Natural killer cell (primary cell): ENCODE measurements around the gene NXNL2. TPM values are rescaled to one million over a fixed set of nuclear protein-coding genes. Genes with fewer than 3 reads are reported as not detected.

Source experiments
- ATAC-seq, 3 donors: fragments of 150-1000 bp in 2 of 3; fragments of 200-7000 bp in 1 of 3; cut with Tn5 transposase; 1 replicate in 1 of 3; 2 replicates in 2 of 3; pipeline ENCODE4 v1.10.0; 2021; ENCODE audit warnings: mild to moderate bottlenecking in 2 of 3, moderate library complexity in 2 of 3
- DNase-seq, 2 donors: peaks; one replicate each; pipeline versions ENCODE4 v3.0.0 to v3.0.0-alpha.2; 2013 to 2021; ENCODE audit warnings: mixed read lengths in 1 of 2
- H3K27ac ChIP-seq: one replicate; pipeline ENCODE4 v1.5.1; 2013; ENCODE audit warnings: mild to moderate bottlenecking, low read length
- H3K27me3 ChIP-seq: one replicate; pipeline ENCODE4 v1.6.1; 2013; ENCODE audit warnings: low read length; ENCODE audit not compliant: control insufficient read depth, insufficient read depth
- H3K36me3 ChIP-seq: one replicate; pipeline ENCODE4 v1.6.1; 2013; ENCODE audit warnings: low read length; ENCODE audit not compliant: control insufficient read depth, insufficient read depth
- H3K4me1 ChIP-seq: one replicate; pipeline ENCODE4 v1.6.1; 2013; ENCODE audit warnings: low read length; ENCODE audit not compliant: control insufficient read depth, insufficient read depth
- H3K4me3 ChIP-seq: one replicate; pipeline ENCODE4 v1.5.1; 2013; ENCODE audit warnings: low read length
- H3K9me3 ChIP-seq: one replicate; pipeline ENCODE4 v1.6.1; 2013; ENCODE audit warnings: low read length; ENCODE audit not compliant: control insufficient read depth, insufficient read depth
- H3K27ac Mint-ChIP-seq, 2 donors: one replicate each; pipeline ENCODE4 v1.8.0; 2022; ENCODE audit warnings: mild to moderate bottlenecking in 2 of 2, mixed read lengths in 2 of 2, moderate library complexity in 1 of 2
- H3K27me3 Mint-ChIP-seq, 2 donors: one replicate each; pipeline ENCODE4 v1.8.0; 2022; ENCODE audit warnings: low read depth in 2 of 2, mixed read lengths in 2 of 2
- H3K36me3 Mint-ChIP-seq: one replicate; pipeline ENCODE4 v1.8.0; 2022; ENCODE audit warnings: mixed read lengths
- H3K4me1 Mint-ChIP-seq, 2 donors: one replicate each; pipeline ENCODE4 v1.8.0; 2022; ENCODE audit warnings: mixed read lengths in 2 of 2
- H3K4me3 Mint-ChIP-seq: one replicate; pipeline ENCODE4 v1.8.0; 2022; ENCODE audit warnings: mild to moderate bottlenecking, moderate library complexity, mixed read lengths
- H3K9me3 Mint-ChIP-seq, 2 donors: one replicate each; pipeline ENCODE4 v1.8.0; 2022; ENCODE audit warnings: mixed read lengths in 2 of 2
- WGBS: methylation state at CpG from one replicate; pipeline ENCODE4 v1.1.7; 2013; ENCODE audit warnings: missing lambda C conversion rate; ENCODE audit not compliant: insufficient coverage; 5-methylcytosine and 5-hydroxymethylcytosine counted together
- intact Hi-C: fragments of 100-400 bp; cut with micrococcal nuclease; formaldehyde crosslinking; loops from one replicate; pipeline ENCODE4 v1.14.2; 2022
- total RNA-seq, 4 donors: library from RNA; stranded (reverse); fragments of 120-200 nt in 1 of 4; gene quantifications; one replicate each; pipeline versions ENCODE4 v1.2.3 to v1.2.4, GENCODE V29; 2013 to 2022
- TF ChIP-seq, protein P1 (sequence below): fragments of 200-600 bp; IDR thresholded peaks from one replicate; pipeline ENCODE4 v1.8.0; 2022; ENCODE audit warnings: antibody characterized with exemption

NXNL2 gene
- total RNA-seq, 3 donors from 2014 or later (not counting 1 experiment from before 2014, with no cell fraction given) = not detected

DNA sequence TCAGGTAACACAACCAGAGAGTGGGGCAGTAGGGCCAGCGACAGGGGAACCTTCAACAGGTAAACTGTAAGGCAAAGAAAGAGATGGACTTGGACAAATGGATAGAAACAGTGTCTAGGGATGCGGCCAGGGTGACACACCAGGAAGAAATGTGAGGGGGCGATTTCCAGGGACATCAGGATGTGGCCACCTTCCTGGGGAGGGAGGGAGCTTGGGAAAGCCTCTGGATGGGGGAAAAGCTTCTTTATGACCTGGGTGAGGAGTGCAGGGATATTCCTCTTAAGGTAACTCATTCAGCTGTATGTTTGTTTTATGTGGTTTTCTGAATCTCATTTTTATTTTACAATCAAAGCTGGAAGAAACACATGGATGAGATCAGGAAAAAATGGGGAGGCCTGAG lies 11.9 kb upstream of the NXNL2 start:
- TF ChIP-seq, protein P1, sequence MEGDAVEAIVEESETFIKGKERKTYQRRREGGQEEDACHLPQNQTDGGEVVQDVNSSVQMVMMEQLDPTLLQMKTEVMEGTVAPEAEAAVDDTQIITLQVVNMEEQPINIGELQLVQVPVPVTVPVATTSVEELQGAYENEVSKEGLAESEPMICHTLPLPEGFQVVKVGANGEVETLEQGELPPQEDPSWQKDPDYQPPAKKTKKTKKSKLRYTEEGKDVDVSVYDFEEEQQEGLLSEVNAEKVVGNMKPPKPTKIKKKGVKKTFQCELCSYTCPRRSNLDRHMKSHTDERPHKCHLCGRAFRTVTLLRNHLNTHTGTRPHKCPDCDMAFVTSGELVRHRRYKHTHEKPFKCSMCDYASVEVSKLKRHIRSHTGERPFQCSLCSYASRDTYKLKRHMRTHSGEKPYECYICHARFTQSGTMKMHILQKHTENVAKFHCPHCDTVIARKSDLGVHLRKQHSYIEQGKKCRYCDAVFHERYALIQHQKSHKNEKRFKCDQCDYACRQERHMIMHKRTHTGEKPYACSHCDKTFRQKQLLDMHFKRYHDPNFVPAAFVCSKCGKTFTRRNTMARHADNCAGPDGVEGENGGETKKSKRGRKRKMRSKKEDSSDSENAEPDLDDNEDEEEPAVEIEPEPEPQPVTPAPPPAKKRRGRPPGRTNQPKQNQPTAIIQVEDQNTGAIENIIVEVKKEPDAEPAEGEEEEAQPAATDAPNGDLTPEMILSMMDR = no peak

DNA sequence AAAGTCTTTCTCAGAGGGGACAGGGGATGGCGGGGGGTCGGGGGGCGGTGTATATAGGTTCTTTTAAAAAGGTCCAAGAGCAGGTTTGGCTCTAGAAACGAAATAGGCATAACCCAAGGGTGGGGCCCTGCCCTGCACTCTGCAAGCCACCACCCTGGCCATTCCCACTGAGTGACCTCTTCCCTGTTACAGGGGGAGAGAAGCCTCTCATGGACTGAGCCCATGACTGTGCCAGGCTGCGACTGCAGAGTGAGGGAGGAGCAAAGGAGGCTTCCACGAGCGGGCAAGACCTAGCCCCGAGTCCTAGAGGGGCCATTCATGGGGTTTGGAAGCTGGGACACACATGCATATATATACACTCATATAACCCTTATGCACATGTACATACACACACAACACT lies 10.1 kb upstream of the NXNL2 start:
- DNase-seq (no peak), ATAC-seq (no peak)
- H3K27me3 Mint-ChIP-seq = peaks cover 0 to 7% of the 10 kb centered on the region in 2 donors
- Histone ChIP-seq H3K36me3 (no peaks in the 10 kb centered on the region), H3K4me3 (no peak overlapping the region), H3K27ac (no peak overlapping the region), H3K9me3 (no peaks in the 10 kb centered on the region), H3K27me3 (peaks cover 2% of the 10 kb centered on the region), H3K4me1 (no peaks in the 10 kb centered on the region)
- TF ChIP-seq, protein P1 = no peak
- no peak overlapping the region for H3K27ac Mint-ChIP-seq
- no peaks in the 10 kb centered on the region for H3K9me3 Mint-ChIP-seq
- H3K4me3 Mint-ChIP-seq = no peak overlapping the region
- H3K36me3 Mint-ChIP-seq = no peaks in the 10 kb centered on the region
- intact Hi-C loops = no loop called here
- H3K4me1 Mint-ChIP-seq = no peaks in the 10 kb centered on the region
- WGBS = 90% methylated on average over 8 of the region's 8 CpGs

More for the DNA sequence above, 11.9 kb upstream of the NXNL2 start:
- Mint-ChIP-seq H3K27ac (no peak overlapping the region), H3K4me1 (no peaks in the 10 kb centered on the region), H3K27me3 (peaks cover 0 to 7% of the 10 kb centered on the region in 2 donors), H3K4me3 (no peak overlapping the region), H3K9me3 (no peaks in the 10 kb centered on the region), H3K36me3 (no peaks in the 10 kb centered on the region)
- 92% methylated on average over 3 of the region's 3 CpGs for WGBS
- Histone ChIP-seq H3K27me3 (no peaks in the 10 kb centered on the region), H3K9me3 (no peaks in the 10 kb centered on the region), H3K4me3 (no peak overlapping the region), H3K36me3 (no peaks in the 10 kb centered on the region), H3K27ac (no peak overlapping the region), H3K4me1 (no peaks in the 10 kb centered on the region)
- ATAC-seq = no peak
- no peak for DNase-seq
- intact Hi-C loops = no loop called here

DNA sequence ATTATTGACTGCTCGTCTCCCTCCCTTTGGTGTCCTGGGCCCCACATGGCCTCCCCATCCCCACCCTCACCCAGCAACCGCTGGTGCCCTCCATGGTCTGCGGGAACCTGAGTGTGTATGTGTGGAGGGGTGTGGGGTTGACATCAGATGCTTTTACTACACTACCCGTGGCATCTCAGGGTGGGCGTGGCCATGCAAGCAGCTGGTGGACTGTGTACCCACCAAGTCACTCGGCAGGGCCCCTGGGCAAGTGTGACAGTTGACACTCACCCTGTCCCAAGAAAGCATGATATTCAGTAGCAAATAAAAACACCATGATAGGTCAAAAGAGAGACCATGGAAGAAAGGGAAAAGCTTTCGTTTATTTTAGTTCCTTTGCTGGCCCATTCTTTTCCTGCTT lies 7.4 kb upstream of the NXNL2 start:
- peaks cover 4% of the 10 kb centered on the region for H3K27me3 ChIP-seq
- H3K36me3 ChIP-seq = no peaks in the 10 kb centered on the region
- no peaks in the 10 kb centered on the region for H3K4me1 ChIP-seq
- Mint-ChIP-seq H3K27ac (no peak overlapping the region), H3K4me1 (peaks cover under 1 to 6% of the 10 kb centered on the region in 2 donors), H3K36me3 (no peaks in the 10 kb centered on the region), H3K4me3 (no peak overlapping the region), H3K27me3 (peaks cover 1 to 6% of the 10 kb centered on the region in 2 donors), H3K9me3 (no peaks in the 10 kb centered on the region)
- DNase-seq (no peak), ATAC-seq (no peak)
- TF ChIP-seq, protein P1 = no peak
- H3K4me3 ChIP-seq = no peak overlapping the region
- intact Hi-C loops = no loop called here
- H3K27ac ChIP-seq = no peak overlapping the region
- no peaks in the 10 kb centered on the region for H3K9me3 ChIP-seq
- WGBS = 77% methylated on average over 5 of the region's 7 CpGs

DNA sequence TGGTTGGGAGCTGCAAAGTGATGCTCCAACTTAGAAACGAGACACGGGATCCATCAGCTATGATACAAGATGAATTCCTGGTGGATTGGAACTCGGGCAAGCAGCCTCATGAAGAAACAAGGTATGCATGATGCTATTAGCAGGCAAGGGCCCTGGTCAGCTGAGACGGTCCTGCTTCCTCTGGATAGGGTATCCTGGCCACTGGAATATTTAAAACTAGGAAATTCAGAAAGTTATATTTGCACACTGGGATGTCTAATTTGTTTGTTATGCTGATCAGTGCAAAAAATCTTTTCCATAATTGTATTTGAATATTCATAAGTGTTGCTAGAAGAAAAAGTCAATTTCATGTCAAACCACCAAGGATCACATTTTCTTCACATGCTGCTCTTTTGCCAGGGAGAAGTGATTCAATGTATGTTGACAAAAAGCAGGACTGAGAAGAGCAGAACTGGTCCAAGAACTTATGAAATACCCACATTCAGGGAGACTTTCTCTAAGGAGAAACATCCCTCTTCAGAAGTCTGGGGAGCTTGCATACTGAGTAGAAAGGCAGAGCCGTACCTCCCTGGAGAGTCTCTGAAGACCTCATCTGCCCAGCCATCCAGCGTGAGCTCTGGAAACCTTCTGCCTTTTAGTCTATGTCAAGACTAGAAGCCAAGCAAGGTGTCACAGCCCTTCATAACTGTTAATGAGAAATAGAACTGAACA lies 6.7 kb upstream of the NXNL2 start:
- intact Hi-C loops = no loop called here
- Mint-ChIP-seq H3K9me3 (no peaks in the 10 kb centered on the region), H3K27ac (no peak overlapping the region), H3K4me3 (no peak overlapping the region), H3K36me3 (no peaks in the 10 kb centered on the region), H3K4me1 (peaks cover 6 to 11% of the 10 kb centered on the region in 2 donors), H3K27me3 (peaks cover 7 to 12% of the 10 kb centered on the region in 2 donors)
- H3K36me3 ChIP-seq = no peaks in the 10 kb centered on the region
- H3K9me3 ChIP-seq = no peaks in the 10 kb centered on the region
- no peak overlapping the region for H3K27ac ChIP-seq
- DNase-seq (no peak), ATAC-seq (no peak)
- 91% methylated on average over 6 of the region's 6 CpGs for WGBS
- TF ChIP-seq, protein P1 = no peak
- H3K4me3 ChIP-seq = no peak overlapping the region
- no peaks in the 10 kb centered on the region for H3K4me1 ChIP-seq
- peaks cover 4% of the 10 kb centered on the region for H3K27me3 ChIP-seq
